K562 (cell line): ENCODE measurements around the gene KLHL29.

Source experiments
- CBX5 ChIP-seq: IDR thresholded peaks from 2 replicates; pipeline ENCODE4 v1.6.1; 2014; ENCODE audit warnings: low read depth, borderline replicate concordance
- E2F3 ChIP-seq: fragments of 250-450 bp; sonication (Bioruptor Pico); IDR thresholded peaks from 2 replicates; pipeline ENCODE4 v1.4.0; 2020; ENCODE audit warnings: mild to moderate bottlenecking
- HEY1 ChIP-seq: fragments of 250-450 bp; sonication (Bioruptor Pico); IDR thresholded peaks from 2 replicates; pipeline ENCODE4 v1.5.0; 2020; ENCODE audit warnings: mild to moderate bottlenecking, moderate library complexity, borderline replicate concordance
- KAT2B ChIP-seq: IDR thresholded peaks from one replicate; pipeline ENCODE4 v1.6.1; 2012; ENCODE audit warnings: low read depth, mild to moderate bottlenecking, control low read depth, inconsistent platforms, low read length, moderate library complexity
- KDM5B ChIP-seq: fragments of 200-600 bp; sonication (generic); IDR thresholded peaks from 2 replicates; pipeline ENCODE4 v1.6.1; 2012; ENCODE audit warnings: low read depth, mild to moderate bottlenecking, moderate library complexity, low read length, control low read depth, inconsistent platforms; ENCODE audit not compliant: insufficient replicate concordance
- MTA3 ChIP-seq: fragments of 450-650 bp; formaldehyde crosslinking; IDR thresholded peaks from 2 replicates; pipeline ENCODE4 v1.6.1; 2017; ENCODE audit warnings: mild to moderate bottlenecking, borderline replicate concordance
- MYC ChIP-seq, 2 experiments: fragments of 250-450 bp in 1 of 2; sonication (Bioruptor Pico) in 1 of 2; IDR thresholded peaks; 2 replicates each; pipeline versions ENCODE4 v1.5.1 to v1.6.1; 2012 to 2021; ENCODE audit warnings: low read depth in 2 of 2, borderline replicate concordance in 1 of 2, improper control_type of control experiment in 1 of 2, low read length in 1 of 2, mild to moderate bottlenecking in 1 of 2, moderate library complexity in 1 of 2
- PHF21A ChIP-seq: fragments of 450-650 bp; IDR thresholded peaks from 2 replicates; pipeline ENCODE4 v1.6.1; 2017; ENCODE audit warnings: low read depth, borderline replicate concordance
- ZBTB34 ChIP-seq: fragments of 250-450 bp; sonication (Bioruptor Pico); IDR thresholded peaks from 2 replicates; pipeline ENCODE4 v1.8.0; 2021; ENCODE audit warnings: mild to moderate bottlenecking, moderate library complexity
- ZNF175 ChIP-seq: fragments of 200-800 bp; sonication (Bioruptor generic); IDR thresholded peaks from 2 replicates; pipeline ENCODE4 v1.6.1; 2016; ENCODE audit warnings: low read depth, mild to moderate bottlenecking, missing genetic modification characterization, missing compliant biosample characterization

DNA sequence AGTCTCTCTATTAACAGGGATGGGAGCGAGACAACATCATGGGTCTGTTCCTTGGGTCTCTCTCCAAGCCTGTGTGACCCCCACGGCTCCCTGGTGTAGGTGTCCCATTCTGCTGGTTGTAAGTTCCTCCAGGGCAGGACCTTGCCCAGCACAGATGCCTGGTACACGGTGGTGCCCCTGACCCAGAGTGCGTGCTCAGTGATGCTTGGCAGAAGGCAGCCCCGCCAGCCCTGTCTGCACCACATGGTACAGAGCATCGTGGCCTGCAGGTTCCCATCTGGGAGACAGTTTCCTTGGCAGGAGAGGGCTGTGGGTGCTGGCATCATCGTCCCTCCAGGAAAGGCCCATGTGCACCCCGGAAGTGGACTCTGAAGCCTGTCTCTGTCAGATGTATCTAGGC lies 249.0 kb downstream of the KLHL29 start:
- no peak for TF ChIP-seq MYC (IDR thresholded peaks at IDR 0.05; ENCODE audit: low read depth, low read length)
- TF ChIP-seq MYC (CRISPR knock-in tag; IDR thresholded peaks at IDR 0.05; ENCODE audit: borderline replicate concordance, low read depth) = no peak
- TF ChIP-seq KDM5B = no peak
- no peak for TF ChIP-seq MTA3
- no peak for TF ChIP-seq E2F3
- no peak for TF ChIP-seq ZNF175 (CRISPR knock-in tag)
- no peak for TF ChIP-seq HEY1 (CRISPR knock-in tag)
- TF ChIP-seq KAT2B = no peak
- TF ChIP-seq ZBTB34 (CRISPR knock-in tag) = no peak
- TF ChIP-seq PHF21A = no peak
- TF ChIP-seq CBX5 = no peak
